Spleen (tissue), 11 donors: ENCODE measurements around the gene MARCHF9. TPM values are rescaled to one million over a fixed set of nuclear protein-coding genes. Genes with fewer than 3 reads are reported as not detected.

Experiments used
- DNase-seq: peaks from one replicate; pipeline ENCODE4 v3.0.0-alpha.2; 2020
- H3K27ac ChIP-seq, 8 donors: fragments of 200-600 bp; sonication (generic) in 7 of 8; 1 replicate in 4 of 8; 2 replicates in 4 of 8; pipeline versions ENCODE4 v1.5.0 to v1.8.0; 2016 to 2021; ENCODE audit warnings: inconsistent platforms in 4 of 8, mild to moderate bottlenecking in 4 of 8, moderate library complexity in 1 of 8
- H3K27me3 ChIP-seq, 7 donors: fragments of 200-600 bp; sonication (generic) in 6 of 7; replicated peaks in 1 of 7; 1 replicate in 4 of 7; 2 replicates in 3 of 7; pipeline versions ENCODE4 v1.5.0 to v1.8.0; 2016 to 2021; ENCODE audit warnings: inconsistent platforms in 3 of 7, mild to moderate bottlenecking in 1 of 7
- H3K36me3 ChIP-seq, 6 donors: fragments of 200-600 bp; sonication (generic) in 5 of 6; 1 replicate in 4 of 6; 2 replicates in 2 of 6; pipeline versions ENCODE4 v1.5.0 to v1.8.0; 2016 to 2021; ENCODE audit warnings: inconsistent platforms in 2 of 6
- H3K4me1 ChIP-seq, 6 donors: fragments of 200-600 bp; sonication (generic) in 5 of 6; 1 replicate in 3 of 6; 2 replicates in 3 of 6; pipeline versions ENCODE4 v1.5.0 to v1.8.0; 2016 to 2021; ENCODE audit warnings: inconsistent platforms in 3 of 6
- H3K4me3 ChIP-seq, 8 donors: fragments of 200-600 bp; sonication (generic) in 7 of 8; 1 replicate in 4 of 8; 2 replicates in 4 of 8; pipeline versions ENCODE4 v1.5.0 to v1.8.0; 2016 to 2021; ENCODE audit warnings: inconsistent platforms in 4 of 8, mild to moderate bottlenecking in 4 of 8, moderate library complexity in 2 of 8
- H3K9me3 ChIP-seq, 8 donors: fragments of 200-600 bp; sonication (generic) in 7 of 8; 1 replicate in 4 of 8; 2 replicates in 4 of 8; pipeline versions ENCODE4 v1.5.0 to v1.8.0; 2016 to 2021; ENCODE audit warnings: inconsistent platforms in 4 of 8
- CTCF ChIP-seq, 11 experiments: fragments of 200-600 bp in 7 of 11; fragments of 450-650 bp in 4 of 11; sonication (generic) in 4 of 11; IDR thresholded peaks in 8 of 11; conservative IDR thresholded peaks in 3 of 11; 1 replicate in 7 of 11; 2 replicates in 4 of 11; pipeline versions ENCODE4 v1.4.0 to v1.8.0; 2016 to 2021; ENCODE audit warnings: antibody characterized with exemption in 11 of 11, inconsistent platforms in 4 of 11, mild to moderate bottlenecking in 1 of 11
- POLR2A ChIP-seq, 3 donors: fragments of 450-650 bp; IDR thresholded peaks; one replicate each; pipeline ENCODE4 v1.5.1; 2017; ENCODE audit warnings: antibody characterized with exemption in 3 of 3, mild to moderate bottlenecking in 1 of 3
- POLR2AphosphoS5 ChIP-seq, 3 donors: sonication (generic); formaldehyde crosslinking; IDR thresholded peaks; one replicate each; pipeline ENCODE4 v1.5.1; 2017; ENCODE audit warnings: antibody characterized with exemption in 3 of 3
- WGBS, 5 donors: extraction: QIAGEN DNeasy Blood & Tissue Kit in 3 of 5; methylation state at CpG; one replicate each; pipeline versions ENCODE4 v1.1.5 to v1.1.7; 2013 to 2018; 5-methylcytosine and 5-hydroxymethylcytosine counted together
- intact Hi-C: fragments of 100-400 bp; cut with DNase I; formaldehyde crosslinking; loops from one replicate; pipeline ENCODE4 v1.15.0; 2023; ENCODE audit warnings: low total_unique reads
- polyA plus RNA-seq, 3 donors: library from polyadenylated mRNA; stranded (reverse); fragments of 200-250 nt; gene quantifications; one replicate each; pipeline ENCODE4 v1.2.1, GENCODE V29; 2013
- total RNA-seq, 7 donors: library from RNA; depleted of rRNA in 3 of 7; stranded (reverse); fragments of >200 nt in 3 of 7; fragmentation: NEBNext Ultra II Directional in 4 of 7; extraction: Animal tissue kit (Norgen Biotek cat#: 25700) in 4 of 7; gene quantifications; one replicate each; pipeline versions ENCODE4 v1.1.0 to v1.2.1, GENCODE V29; 2016 to 2021
- donor health status: healthy with polysubstance abuse.
- donor health status: DM: no; HTN: no; CAD: no; lungs with moderate emphysema.
- donor health status: DM: no; HTN: no; CAD: no.
- donor health status: Bipolar disorder and iron deficiency.
- donor health status: healthy.
- donor health status: DM: no; HTN: no; CAD: no.
- donor health status: DM: yes; HTN: yes; CAD: no.

MARCHF9 gene
- total and polyA plus RNA-seq, 10 donors = 17.2 to 49.0 (median 27.1) TPM

GRCh38 chr12:57765698-57766463 is 11.0 kb downstream of the MARCHF9 start:
- H3K36me3 ChIP-seq = peaks cover 0 to 27% (median 1%) of the 10 kb centered on the region in 6 donors
- intact Hi-C loops = no loop called here
- no peaks in the 10 kb centered on the region for H3K9me3 ChIP-seq
- peaks cover 21 to 40% (median 31%) of the 10 kb centered on the region in 6 donors for H3K4me1 ChIP-seq
- no peak overlapping the region for H3K27ac ChIP-seq
- DNase-seq = no peak
- peak overlapping the region; percentile 12 to 76 (median 50) for H3K4me3 ChIP-seq
- H3K27me3 ChIP-seq = peaks cover 7 to 45% (median 36%) of the 10 kb centered on the region in 7 donors
- WGBS, 5 donors = 3 to 7% (median 5%) methylated on average over 17 to 40 of the region's 40 CpGs
- TF ChIP-seq POLR2A (IDR thresholded peaks at IDR 0.05) = no peak
- TF ChIP-seq POLR2AphosphoS5 (IDR thresholded peaks at IDR 0.05) = no peak
- no peak for TF ChIP-seq CTCF (IDR thresholded peaks at IDR 0.05 in 8 of 11, conservative IDR thresholded peaks at IDR 0.05 in 3 of 11)

- intact Hi-C loops = no loop called here
- DNase-seq = no peak
- peak within 1 kb of the TSS; percentile 12 to 76 (median 50) for H3K4me3 ChIP-seq
- H3K4me1 ChIP-seq = peaks cover 27 to 48% (median 39%) of the 10 kb centered on the region in 6 donors
- peaks cover 7 to 45% (median 36%) of the 10 kb centered on the region in 7 donors for H3K27me3 ChIP-seq
- peaks cover 0 to 28% (median 1%) of the 10 kb centered on the region in 6 donors for H3K36me3 ChIP-seq
- H3K27ac ChIP-seq = no peak within 1 kb of the TSS
- TF ChIP-seq POLR2AphosphoS5 (IDR thresholded peaks at IDR 0.05) = peak in 1 of 3 donors; percentile 7
- TF ChIP-seq POLR2A (IDR thresholded peaks at IDR 0.05) = no peak
- H3K9me3 ChIP-seq = no peaks in the 10 kb centered on the region
- 5 to 11% (median 9%) methylated on average over 33 to 38 of the region's 38 CpGs for WGBS, 5 donors
These were observed 11.8 kb downstream of the MARCHF9 start, which contains the start of gene CYP27B1 for GRCh38 chr12:57766464-57767304. TSS of gene CYP27B1 (minus strand) at chr12:57767078. CDS start at chr12:57767041, 37 bp downstream.

GRCh38 chr12:57767305-57767698 is 12.4 kb downstream of the MARCHF9 start:
- Histone ChIP-seq H3K36me3 (peaks cover 0 to 28% (median 1%) of the 10 kb centered on the region in 6 donors), H3K9me3 (no peaks in the 10 kb centered on the region), H3K27me3 (peaks cover 7 to 45% (median 36%) of the 10 kb centered on the region in 7 donors), H3K27ac (no peak overlapping the region), H3K4me3 (peak overlapping the region in 1 of 8 donors; percentile 76), H3K4me1 (peaks cover 28 to 51% (median 41%) of the 10 kb centered on the region in 6 donors)
- TF ChIP-seq POLR2A (IDR thresholded peaks at IDR 0.05) (no peak), POLR2AphosphoS5 (IDR thresholded peaks at IDR 0.05) (no peak), CTCF (IDR thresholded peaks at IDR 0.05 in 8 of 11, conservative IDR thresholded peaks at IDR 0.05 in 3 of 11) (no peak)
- no peak for DNase-seq
- intact Hi-C loops = no loop called here

- Histone ChIP-seq H3K4me1 (peaks cover 28 to 56% (median 43%) of the 10 kb centered on the region in 6 donors), H3K27me3 (peaks cover 7 to 45% (median 36%) of the 10 kb centered on the region in 7 donors), H3K4me3 (no peak overlapping the region), H3K27ac (no peak overlapping the region), H3K9me3 (no peaks in the 10 kb centered on the region), H3K36me3 (peaks cover 0 to 28% (median 1%) of the 10 kb centered on the region in 6 donors)
- 85 to 96% (median 91%) methylated on average over 3 of the region's 3 CpGs for WGBS, 5 donors
- intact Hi-C loops = no loop called here
- no peak for DNase-seq
- no peak for TF ChIP-seq POLR2A (IDR thresholded peaks at IDR 0.05)
- TF ChIP-seq POLR2AphosphoS5 (IDR thresholded peaks at IDR 0.05) = no peak
- no peak for TF ChIP-seq CTCF (IDR thresholded peaks at IDR 0.05 in 8 of 11, conservative IDR thresholded peaks at IDR 0.05 in 3 of 11)
These were observed 13.0 kb downstream of the MARCHF9 start for GRCh38 chr12:57767876-57768275.
